ENCODE data around the gene PFDN6.

Gene PFDN6

DNA sequence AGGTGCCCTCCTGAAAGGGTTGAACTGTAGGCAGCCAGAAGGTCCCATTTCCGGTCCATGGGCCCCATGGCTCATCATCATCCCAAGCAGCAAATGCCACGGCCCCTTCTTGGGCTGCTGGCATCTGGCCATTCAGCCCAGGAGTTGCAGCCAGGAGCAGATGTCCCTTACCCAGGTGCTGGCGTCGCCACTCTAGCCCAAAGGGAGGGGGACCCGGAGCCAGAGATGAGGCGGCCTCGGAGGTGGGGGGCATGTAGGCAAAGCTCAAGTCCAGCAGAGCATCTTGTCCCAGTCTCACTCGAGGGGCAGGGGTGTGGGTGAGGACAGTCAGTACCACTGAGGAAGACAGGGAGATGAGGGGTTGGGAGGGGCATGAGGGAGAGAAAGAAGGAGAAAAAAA, 15.7 kb downstream of the PFDN6 start:
- no peak for ATAC-seq (replicated peaks; ENCODE audit: extremely low read depth, poor library complexity, severe bottlenecking)
- peaks cover 78% of the 10 kb centered on the region for H3K36me3 Mint-ChIP-seq (ENCODE audit: insufficient read depth)
- H3K4me3 Mint-ChIP-seq, result no peak overlapping the region
- no peak overlapping the region for H3K27ac Mint-ChIP-seq (ENCODE audit: low read depth)
- no peaks in the 10 kb centered on the region for H3K27me3 Mint-ChIP-seq
- no peaks in the 10 kb centered on the region for H3K9me3 Mint-ChIP-seq
- DNase-seq (ENCODE audit: low spot score in 2 of 2), result no peak
- H3K4me1 Mint-ChIP-seq, result peaks cover 47% of the 10 kb centered on the region

DNA sequence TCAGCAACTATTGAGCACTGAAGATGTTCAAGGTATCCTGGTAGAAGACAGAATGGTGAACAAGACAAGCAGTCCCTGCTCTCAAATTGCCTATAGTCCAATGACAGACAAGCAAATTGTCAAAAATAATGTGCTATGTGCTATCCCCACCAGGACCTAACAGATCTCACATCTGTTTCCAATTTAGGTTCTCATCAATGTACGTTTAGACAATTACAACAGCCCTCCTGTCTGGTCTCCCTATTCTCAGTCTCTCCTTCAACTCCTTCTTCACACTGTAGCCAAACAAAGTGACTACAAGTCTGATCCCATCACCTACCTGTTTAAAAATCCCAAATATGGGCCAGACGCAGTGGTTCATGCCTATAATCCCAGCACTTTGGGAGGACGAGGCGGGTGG, 17.0 kb downstream of the PFDN6 start:
- no peak for DNase-seq (ENCODE audit: low spot score in 2 of 2)
- Mint-ChIP-seq H3K4me1 (peaks cover 40% of the 10 kb centered on the region), H3K4me3 (no peak overlapping the region)

DNA sequence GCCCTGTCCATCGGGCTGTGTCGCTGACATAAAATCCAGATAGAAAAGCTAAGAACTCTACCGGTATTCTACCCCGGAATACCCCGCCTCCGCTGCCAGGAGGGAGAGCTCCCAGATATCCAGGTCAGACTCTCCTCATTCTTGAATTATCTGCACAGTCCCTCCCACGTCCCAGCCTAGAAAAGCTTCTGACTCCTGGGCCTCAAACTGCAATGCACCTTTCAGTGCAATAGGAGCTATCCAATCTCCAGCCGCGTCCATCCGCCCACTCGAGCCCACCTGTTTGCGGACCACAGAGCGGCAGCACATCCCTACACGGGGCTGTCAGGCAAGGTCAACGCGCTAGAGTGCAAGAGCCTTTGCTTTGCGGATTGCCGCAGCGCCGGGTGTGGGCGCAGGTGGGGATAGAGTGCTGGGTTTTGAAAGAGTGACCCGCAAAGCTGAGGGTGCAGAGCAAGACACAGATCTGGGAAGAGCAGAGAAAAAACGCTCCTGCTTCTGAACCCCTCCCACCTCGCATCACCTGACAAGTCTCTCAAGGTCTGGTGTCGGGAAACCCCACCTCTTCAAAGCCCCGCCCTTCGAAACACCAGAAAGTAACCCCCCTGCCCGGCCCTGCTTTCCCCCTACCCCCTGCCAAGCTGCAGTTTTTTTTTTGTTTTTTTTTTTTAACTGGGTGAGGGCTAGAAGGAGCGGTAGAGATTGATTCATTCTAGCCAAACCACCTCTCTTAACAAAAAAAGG, 23.1 kb downstream of the PFDN6 start:
- H3K9me3 Mint-ChIP-seq, result no peaks in the 10 kb centered on the region
- peak overlapping the region; percentile 95 for H3K4me3 Mint-ChIP-seq
- ATAC-seq (replicated peaks; ENCODE audit: extremely low read depth, poor library complexity, severe bottlenecking) (peak; percentile 26), DNase-seq (ENCODE audit: low spot score in 2 of 2) (peak; percentile 54 to 73)
- peaks cover 51% of the 10 kb centered on the region for H3K4me1 Mint-ChIP-seq
- peak overlapping the region; percentile 100 for H3K27ac Mint-ChIP-seq (ENCODE audit: low read depth)
- peaks cover 61% of the 10 kb centered on the region for H3K36me3 Mint-ChIP-seq (ENCODE audit: insufficient read depth)
- H3K27me3 Mint-ChIP-seq, result no peaks in the 10 kb centered on the region

More for the DNA sequence above, 17.0 kb downstream of the PFDN6 start:
- no peak for ATAC-seq (replicated peaks; ENCODE audit: extremely low read depth, poor library complexity, severe bottlenecking)
- H3K27ac Mint-ChIP-seq (ENCODE audit: low read depth), result no peak overlapping the region
- H3K27me3 Mint-ChIP-seq, result no peaks in the 10 kb centered on the region
- H3K9me3 Mint-ChIP-seq, result no peaks in the 10 kb centered on the region
- peaks cover 81% of the 10 kb centered on the region for H3K36me3 Mint-ChIP-seq (ENCODE audit: insufficient read depth)

DNA sequence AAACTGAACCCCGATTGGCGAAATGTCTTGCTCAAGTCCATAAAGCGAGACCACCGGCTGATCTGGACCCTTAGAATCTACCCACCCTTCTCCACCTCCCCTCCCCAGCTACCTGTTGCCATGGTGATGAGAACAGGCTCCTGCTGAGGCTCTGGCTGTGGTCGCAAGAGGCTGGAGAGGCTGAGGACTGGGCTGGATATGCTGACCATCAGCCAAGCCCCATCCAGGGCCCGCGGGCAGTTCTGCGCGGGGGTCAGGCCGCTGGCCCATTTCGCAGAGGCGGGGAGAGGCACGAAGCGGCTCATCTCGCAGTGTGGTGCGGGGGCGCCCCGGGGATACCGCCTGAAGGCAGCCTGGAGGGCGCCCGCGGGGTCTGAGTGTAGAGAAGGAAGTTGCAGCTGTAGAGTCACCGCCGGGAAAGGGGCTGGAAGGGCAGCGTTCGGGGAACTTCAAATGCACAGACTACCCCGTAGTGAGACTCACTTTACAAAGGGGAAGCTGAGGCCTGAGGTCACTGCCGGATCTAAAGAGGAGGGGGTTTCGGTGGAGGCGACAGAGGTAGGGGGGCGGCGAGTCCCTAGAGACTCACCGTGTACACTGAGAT, 23.8 kb downstream of the PFDN6 start:
- ATAC-seq (replicated peaks; ENCODE audit: extremely low read depth, poor library complexity, severe bottlenecking), result no peak
- DNase-seq (ENCODE audit: low spot score in 2 of 2), result no peak
- Mint-ChIP-seq H3K4me1 (peaks cover 55% of the 10 kb centered on the region), H3K27me3 (no peaks in the 10 kb centered on the region), H3K4me3 (peak overlapping the region; percentile 95), H3K27ac (ENCODE audit: low read depth) (peak overlapping the region; percentile 100), H3K36me3 (ENCODE audit: insufficient read depth) (peaks cover 61% of the 10 kb centered on the region), H3K9me3 (no peaks in the 10 kb centered on the region)

DNA sequence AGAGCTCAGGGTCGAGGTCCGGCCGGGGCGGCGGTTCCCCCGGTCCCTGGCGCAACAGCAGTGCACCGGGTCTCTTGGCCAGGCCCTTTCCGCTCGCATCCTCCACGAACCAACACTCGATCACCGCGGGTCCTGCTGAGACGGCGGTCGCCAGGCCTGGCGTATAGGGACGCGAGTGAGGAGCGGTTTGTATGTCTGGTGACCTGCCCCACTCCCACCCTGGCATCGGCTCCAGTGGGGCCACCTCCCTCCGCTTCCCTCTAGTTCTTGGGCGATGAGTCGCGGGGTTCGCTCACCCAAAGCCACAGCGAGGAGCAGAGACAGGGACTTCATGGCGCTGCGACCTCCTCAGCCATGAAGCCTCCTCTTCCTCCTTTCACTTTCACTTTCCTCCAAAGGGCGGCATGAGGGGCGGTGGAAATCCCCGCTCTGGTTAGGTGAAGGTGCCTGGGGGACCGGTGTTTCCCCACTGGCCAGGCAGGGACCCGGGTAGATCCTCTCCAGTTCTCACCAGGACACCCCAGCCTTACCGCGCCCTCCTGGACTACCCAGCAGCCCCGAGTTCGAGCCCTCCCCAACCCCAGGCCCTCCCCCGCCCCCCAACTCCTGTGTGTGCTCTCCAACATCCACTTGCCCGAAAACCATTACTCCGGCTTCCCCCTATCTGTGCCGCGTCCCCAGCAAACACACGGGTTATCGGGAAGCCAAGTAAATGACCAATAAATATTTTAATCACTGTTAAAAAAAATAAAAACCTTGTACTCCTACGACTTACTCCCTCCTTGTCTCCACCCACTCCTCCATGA, 24.5 kb downstream of the PFDN6 start, which contains the start of gene TAPBP:
Gene TAPBP, minus strand, starts transcription at position 370 of the 806 bp plus-strand sequence. Its CDS starts 37 bp downstream, at position 333.
- peak within 1 kb of the TSS; percentile 100 for H3K27ac Mint-ChIP-seq (ENCODE audit: low read depth)
- H3K9me3 Mint-ChIP-seq, result no peaks in the 10 kb centered on the region
- ATAC-seq (replicated peaks; ENCODE audit: extremely low read depth, poor library complexity, severe bottlenecking), result peak; percentile 71
- DNase-seq (ENCODE audit: low spot score in 2 of 2), result peak; percentile 68 to 87
- peaks cover 57% of the 10 kb centered on the region for H3K4me1 Mint-ChIP-seq
- peaks cover 61% of the 10 kb centered on the region for H3K36me3 Mint-ChIP-seq (ENCODE audit: insufficient read depth)
- no peaks in the 10 kb centered on the region for H3K27me3 Mint-ChIP-seq
- peak within 1 kb of the TSS; percentile 95 for H3K4me3 Mint-ChIP-seq

DNA sequence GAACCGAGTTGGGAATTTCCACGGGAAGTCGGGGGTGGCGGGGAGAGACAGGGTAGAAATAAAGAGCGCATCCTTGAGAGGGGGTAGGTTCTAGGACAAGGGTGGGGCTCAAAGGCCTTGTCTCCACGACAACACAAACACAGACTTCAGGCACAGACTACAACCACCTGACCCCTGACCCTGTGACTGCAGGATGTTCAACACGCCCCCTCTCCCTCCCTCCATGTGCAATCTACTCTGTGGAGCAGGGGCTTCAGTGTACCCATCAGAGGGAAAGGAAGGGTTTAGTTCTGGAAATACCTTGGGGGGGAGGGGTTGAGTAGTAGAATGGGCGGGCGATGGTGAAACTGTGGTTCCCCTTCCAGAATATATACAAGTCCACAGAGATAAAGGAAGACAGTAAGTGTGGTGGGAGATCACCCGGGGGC, 25.1 kb downstream of the PFDN6 start:
- Mint-ChIP-seq H3K4me3 (peak overlapping the region; percentile 95), H3K36me3 (ENCODE audit: insufficient read depth) (peaks cover 62% of the 10 kb centered on the region), H3K27me3 (no peaks in the 10 kb centered on the region), H3K27ac (ENCODE audit: low read depth) (peak overlapping the region; percentile 100), H3K4me1 (peaks cover 63% of the 10 kb centered on the region), H3K9me3 (no peaks in the 10 kb centered on the region)
- ATAC-seq (replicated peaks; ENCODE audit: extremely low read depth, poor library complexity, severe bottlenecking) (peak; percentile 52), DNase-seq (ENCODE audit: low spot score in 2 of 2) (peak; percentile 43 to 66)

DNA sequence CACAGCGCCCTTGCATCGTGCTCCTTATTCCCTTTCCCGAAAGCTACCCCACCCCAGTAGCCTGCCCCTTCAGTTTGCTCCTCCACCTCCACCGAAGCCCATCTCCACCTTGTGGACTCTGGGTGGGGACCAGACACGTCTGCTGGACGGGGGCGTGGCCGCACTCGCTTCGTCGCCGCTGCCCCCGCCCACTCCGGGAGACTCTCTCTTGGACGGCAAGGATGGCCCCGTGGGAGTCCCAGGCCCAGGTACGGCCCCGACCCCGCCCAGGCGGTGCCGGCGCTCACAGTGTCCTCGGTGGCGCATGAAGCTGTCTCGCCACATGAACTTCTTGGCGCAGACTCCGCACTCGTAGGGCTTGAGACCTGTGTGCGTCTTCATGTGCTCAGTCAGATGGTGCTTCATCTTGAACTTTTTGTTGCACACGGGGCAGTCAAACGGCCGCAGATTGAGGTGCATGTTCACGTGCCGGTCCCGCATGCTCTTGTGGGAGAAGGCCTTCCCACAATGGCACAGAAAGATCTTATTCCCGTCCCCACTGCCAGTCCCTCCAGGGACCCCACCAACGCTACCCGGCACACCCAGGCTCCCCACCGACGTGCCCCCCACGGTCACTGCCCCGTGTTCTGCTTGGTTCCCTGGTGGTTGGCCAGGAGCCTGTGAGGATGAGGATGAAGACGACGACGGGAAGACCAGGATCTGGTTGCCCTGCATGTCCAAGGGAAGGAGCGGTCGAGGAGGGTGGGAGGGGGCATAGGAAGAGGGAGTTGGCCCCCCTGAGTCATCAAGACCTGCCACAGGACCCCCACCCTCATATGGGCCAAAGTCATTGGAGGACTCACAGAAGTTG, 25.8 kb downstream of the PFDN6 start:
- Mint-ChIP-seq H3K27me3 (no peaks in the 10 kb centered on the region), H3K4me1 (peaks cover 70% of the 10 kb centered on the region), H3K4me3 (peak overlapping the region; percentile 95), H3K27ac (ENCODE audit: low read depth) (peak overlapping the region; percentile 100), H3K36me3 (ENCODE audit: insufficient read depth) (peaks cover 58% of the 10 kb centered on the region), H3K9me3 (no peaks in the 10 kb centered on the region)
- no peak for DNase-seq (ENCODE audit: low spot score in 2 of 2)
- ATAC-seq (replicated peaks; ENCODE audit: extremely low read depth, poor library complexity, severe bottlenecking), result no peak

DNA sequence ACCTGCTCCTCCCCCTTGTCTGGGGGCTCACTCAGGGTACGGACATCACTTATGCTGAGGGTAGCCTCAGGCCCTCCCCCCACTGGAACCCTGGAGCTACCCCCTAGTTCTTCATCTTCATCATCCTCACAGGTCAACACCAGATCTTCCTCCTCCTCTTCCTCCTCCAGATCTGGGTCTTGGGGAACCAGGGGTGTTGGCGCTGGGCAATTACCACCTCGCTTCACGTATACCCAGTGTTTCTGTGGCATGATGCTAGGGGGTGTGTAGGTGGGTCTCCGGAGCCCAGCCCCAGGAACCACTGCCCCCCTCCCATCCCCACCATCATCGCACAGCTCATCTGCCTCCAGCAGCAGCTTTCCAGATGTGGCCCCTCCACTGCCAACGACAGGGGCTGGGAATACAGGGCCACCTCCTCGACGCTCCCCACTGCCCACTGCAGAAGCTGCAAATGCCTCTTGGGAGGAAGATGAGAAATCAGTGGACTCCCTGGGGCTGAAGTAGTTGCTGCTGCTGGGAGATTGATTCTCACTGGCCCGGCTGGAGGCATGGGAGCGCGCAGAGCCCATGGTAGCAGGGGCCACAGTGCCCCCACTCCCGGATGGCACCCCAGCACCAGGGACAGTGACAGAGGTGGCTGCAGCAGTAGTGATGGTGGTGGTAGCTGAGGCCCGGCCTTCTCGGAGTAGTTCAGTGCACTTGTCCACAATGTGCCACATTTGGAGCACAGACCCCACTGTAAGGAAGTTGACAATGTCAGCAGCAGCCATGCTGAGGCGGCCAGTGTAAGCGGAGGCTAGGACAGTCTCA, 26.6 kb downstream of the PFDN6 start:
- Mint-ChIP-seq H3K36me3 (ENCODE audit: insufficient read depth) (peaks cover 57% of the 10 kb centered on the region), H3K4me3 (peak overlapping the region; percentile 95), H3K9me3 (no peaks in the 10 kb centered on the region), H3K27ac (ENCODE audit: low read depth) (peak overlapping the region; percentile 100), H3K27me3 (no peaks in the 10 kb centered on the region), H3K4me1 (peaks cover 78% of the 10 kb centered on the region)
- DNase-seq (ENCODE audit: low spot score in 2 of 2) (no peak), ATAC-seq (replicated peaks; ENCODE audit: extremely low read depth, poor library complexity, severe bottlenecking) (no peak)

DNA sequence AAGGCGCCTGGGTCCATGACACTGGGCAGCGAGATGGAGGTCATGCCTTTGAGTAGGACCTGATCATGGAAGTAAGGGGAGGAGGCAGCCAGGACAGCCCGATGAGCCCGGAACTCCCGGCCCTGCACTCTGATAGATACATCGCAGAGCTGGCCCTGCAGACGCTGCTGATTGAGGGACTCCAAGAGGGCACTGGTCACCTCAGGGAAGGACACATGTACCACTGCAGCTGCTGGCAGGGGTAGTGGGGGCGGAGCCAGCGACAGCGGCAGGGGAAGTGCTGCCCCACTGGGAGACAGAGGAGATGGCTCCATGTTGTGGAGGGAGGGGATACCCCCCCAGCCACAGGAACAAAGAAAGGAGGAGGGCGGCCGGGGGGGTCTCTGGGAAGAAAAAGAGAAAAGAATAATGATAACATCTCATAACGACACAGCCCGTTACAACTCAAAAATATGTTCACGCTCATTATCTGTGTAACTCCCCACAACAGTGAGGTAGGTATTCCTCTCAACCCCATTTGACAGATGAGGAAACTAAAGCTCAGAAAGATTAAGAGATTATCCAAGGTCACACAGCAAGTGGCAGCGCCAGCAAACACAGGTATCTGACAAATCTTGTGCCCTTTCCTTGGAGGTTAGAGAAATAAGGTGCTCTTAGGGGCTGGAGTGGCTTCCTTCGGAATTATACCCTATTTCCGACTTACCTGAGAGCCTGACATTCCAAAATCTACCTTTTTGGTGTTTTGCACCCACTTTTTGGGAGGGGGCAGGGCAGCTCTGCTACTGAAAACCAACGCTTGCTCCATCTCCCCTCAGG, 27.4 kb downstream of the PFDN6 start:
- H3K4me3 Mint-ChIP-seq, result peak overlapping the region; percentile 95
- peaks cover 56% of the 10 kb centered on the region for H3K36me3 Mint-ChIP-seq (ENCODE audit: insufficient read depth)
- H3K9me3 Mint-ChIP-seq, result no peaks in the 10 kb centered on the region
- peak overlapping the region; percentile 100 for H3K27ac Mint-ChIP-seq (ENCODE audit: low read depth)
- DNase-seq (ENCODE audit: low spot score in 2 of 2) (no peak), ATAC-seq (replicated peaks; ENCODE audit: extremely low read depth, poor library complexity, severe bottlenecking) (no peak)
- H3K4me1 Mint-ChIP-seq, result peaks cover 83% of the 10 kb centered on the region
- H3K27me3 Mint-ChIP-seq, result no peaks in the 10 kb centered on the region

DNA sequence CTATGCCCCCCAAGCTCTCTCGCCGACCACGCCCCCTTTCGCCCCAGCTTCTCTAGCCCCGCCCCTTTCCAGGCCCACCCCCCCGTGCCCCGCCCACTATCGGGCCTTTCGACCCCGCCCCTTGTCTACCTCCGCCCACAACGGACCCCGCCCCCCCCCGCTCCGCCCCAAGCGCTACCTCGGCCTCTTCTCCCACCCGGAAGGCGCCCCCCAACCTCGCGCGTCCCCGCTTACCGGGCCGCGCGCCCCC, 27.9 kb downstream of the PFDN6 start:
- Mint-ChIP-seq H3K27me3 (no peaks in the 10 kb centered on the region), H3K27ac (ENCODE audit: low read depth) (peak overlapping the region; percentile 96), H3K4me1 (peaks cover 83% of the 10 kb centered on the region), H3K36me3 (ENCODE audit: insufficient read depth) (peaks cover 56% of the 10 kb centered on the region), H3K9me3 (no peaks in the 10 kb centered on the region), H3K4me3 (peak overlapping the region; percentile 95)
- DNase-seq (ENCODE audit: low spot score in 2 of 2) (no peak), ATAC-seq (replicated peaks; ENCODE audit: extremely low read depth, poor library complexity, severe bottlenecking) (no peak)

Measured in central memory CD8-positive, alpha-beta T cell (primary cell).